PC-9 (cell line): ENCODE results near the gene NCMAP.

ENCODE experiments used
- CTCF ChIP-seq: fragments of 200-600 bp; sonication (generic); conservative IDR thresholded peaks from 2 replicates; pipeline ENCODE4 v1.6.1; 2017; ENCODE audit warnings: mixed run types, antibody characterized with exemption, mild to moderate bottlenecking, moderate library complexity
- EZH2 ChIP-seq: fragments of 200-600 bp; sonication (generic); IDR thresholded peaks from 2 replicates; pipeline ENCODE4 v1.8.0; 2017; ENCODE audit warnings: antibody characterized with exemption, low read depth

DNA sequence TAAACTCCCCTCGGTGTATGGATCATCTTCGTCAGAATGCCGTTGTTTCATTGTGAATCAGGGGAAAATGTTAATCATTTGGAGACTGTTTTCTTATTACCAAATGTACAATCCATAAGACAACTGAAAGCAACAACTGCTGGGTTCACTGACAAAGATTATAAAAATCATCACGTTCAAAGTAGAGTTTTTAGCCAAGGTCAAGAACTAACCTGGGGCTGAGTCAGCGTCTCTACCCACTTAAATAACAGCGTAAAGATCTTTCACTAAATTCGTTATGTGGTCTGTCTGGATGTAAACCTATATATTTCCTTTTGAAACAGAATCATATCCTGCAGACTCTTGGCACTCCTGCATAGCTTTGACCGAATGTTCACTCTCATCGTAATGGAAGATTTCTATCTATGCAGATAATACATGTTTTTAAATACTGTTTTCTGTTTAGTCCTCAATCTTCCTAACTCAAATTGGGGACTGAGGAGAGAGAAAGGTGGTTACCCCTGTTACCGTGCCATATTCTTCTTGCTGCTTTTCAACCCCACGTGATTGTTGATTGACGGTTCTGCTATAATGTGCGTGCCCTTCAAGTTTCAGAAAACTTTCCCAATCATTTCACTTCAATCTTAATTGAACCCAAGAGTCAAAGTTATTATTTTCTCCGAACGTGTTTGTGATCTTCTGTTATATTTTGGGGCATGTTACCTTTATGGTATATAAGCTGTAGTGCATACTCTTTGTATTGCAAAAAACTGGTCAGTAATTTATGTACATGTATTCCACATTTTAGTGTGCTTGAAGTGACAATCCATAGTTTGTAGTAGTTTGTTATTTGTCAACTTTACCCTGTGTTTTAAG lies 15.6 kb upstream of the NCMAP start:
- TF ChIP-seq CTCF (no peak), EZH2 (no peak)
